ENCODE results near the gene NPRL2. TPM values are rescaled to one million over a fixed set of nuclear protein-coding genes. Genes with fewer than 3 reads are reported as not detected.

NPRL2 gene
- total and polyA plus RNA-seq, 2 experiments from 2014 or later: 22.3 to 27.7 TPM

- no peak for TF ChIP-seq ZNF331 (CRISPR knock-in tag; IDR thresholded peaks at IDR 0.05; ENCODE audit: low read depth)
- no peak for TF ChIP-seq STAT1 (IDR thresholded peaks at IDR 0.05; ENCODE audit: unreplicated experiment)
- no peak for TF ChIP-seq JUNB (IDR thresholded peaks at IDR 0.05; ENCODE audit: unreplicated experiment)
- no peak for TF ChIP-seq ZNF114 (CRISPR knock-in tag; IDR thresholded peaks at IDR 0.05)
- no peak for TF ChIP-seq EZH2 (IDR thresholded peaks at IDR 0.05; ENCODE audit: low read depth, unreplicated experiment)
- no peak for TF ChIP-seq ETS1 (IDR thresholded peaks at IDR 0.05)
Observed at GRCh38 chr3:50351323-50351697, 735 bp upstream of the NPRL2 start (continued).

- Histone ChIP-seq H3K9me2 (ENCODE audit: insufficient read depth) (no peaks in the 10 kb centered on the region), H3K4me3 (peak overlapping the region; percentile 67), H3K27me3 (ENCODE audit: insufficient read depth) (peaks cover 15% of the 10 kb centered on the region), H3K4me2 (peak overlapping the region; percentile 99), H3K36me3 (ENCODE audit: insufficient read depth) (no peaks in the 10 kb centered on the region), H3K27ac (ENCODE audit: low read depth) (no peak overlapping the region), H3K4me1 (ENCODE audit: insufficient read depth) (peaks cover 3% of the 10 kb centered on the region; the same call in 1 of the 2 replicates), H3K79me2 (replicated peaks; ENCODE audit: insufficient read depth) (no peaks in the 10 kb centered on the region), H3F3A (replicated peaks; ENCODE audit: low read depth) (0 out of 2 replicates have a peak, but pooled peaks cover 8% of the 10 kb centered on the region), H2AFZ (peak overlapping the region; percentile 98), H4K20me1 (replicated peaks; ENCODE audit: insufficient read depth) (no peaks in the 10 kb centered on the region; the same call in 1 of the 2 replicates)
- Mint-ChIP-seq H3K9me3 (no peaks in the 10 kb centered on the region), H3K27ac (peak overlapping the region; percentile 93; the same call in 1 of the 2 replicates), H3K4me1 (peaks cover 16% of the 10 kb centered on the region), H3K27me3 (ENCODE audit: insufficient read depth, low read depth, poor library complexity) (peaks cover 18% of the 10 kb centered on the region), H3K36me3 (ENCODE audit: low read depth) (peaks cover 12% of the 10 kb centered on the region), H3K4me3 (peak overlapping the region; percentile 95)
- ATAC-seq (no peak; the same call in 2 of the 3 replicates), DNase-seq (ENCODE audit: low spot score) (no peak)
- no peak for TF ChIP-seq STAT1 (IDR thresholded peaks at IDR 0.05; ENCODE audit: unreplicated experiment)
- no peak for TF ChIP-seq ZNF114 (CRISPR knock-in tag; IDR thresholded peaks at IDR 0.05)
- no peak for TF ChIP-seq NANOG (IDR thresholded peaks at IDR 0.05; ENCODE audit: borderline replicate concordance)
- no peak for TF ChIP-seq CREB1 (CRISPR knock-in tag; IDR thresholded peaks at IDR 0.05; ENCODE audit: low read depth)
- no peak for TF ChIP-seq REST (IDR thresholded peaks at IDR 0.05; ENCODE audit: unreplicated experiment)
- no peak for TF ChIP-seq ZNF331 (CRISPR knock-in tag; IDR thresholded peaks at IDR 0.05; ENCODE audit: low read depth)
- no peak for TF ChIP-seq ZNF462 (CRISPR knock-in tag; IDR thresholded peaks at IDR 0.05)
- no peak for TF ChIP-seq JUNB (IDR thresholded peaks at IDR 0.05; ENCODE audit: unreplicated experiment)
- no peak for TF ChIP-seq CTCF (conservative IDR thresholded peaks at IDR 0.05; ENCODE audit: low read depth in 2 of 2)
Observed at GRCh38 chr3:50350213-50350526, 405 bp downstream of the NPRL2 start.
